HCT116 (cell line): ENCODE results near the gene SULT1C4. TPM values are rescaled to one million over a fixed set of nuclear protein-coding genes. Genes with fewer than 3 reads are reported as not detected.

Source experiments
- ATAC-seq: fragments of 200-7000 bp; cut with Tn5 transposase; 2 replicates; pipeline ENCODE4 v1.9.1; 2020; ENCODE audit warnings: mild to moderate bottlenecking, moderate library complexity
- BruUV-seq: library from RNA; stranded (reverse); fragments of 400-500 nt; replicated peaks from 2 replicates; lab custom pipeline; 2021; lab: Mats Ljungman, UMichigan
- CTCF ChIA-PET: fragments of 300-600 bp; sonication (Branson Sonifier 250); formaldehyde crosslinking; loops from one replicate; lab custom pipeline; 2021; ENCODE audit warnings: antibody characterized with exemption; lab: Charles Lee
- POLR2A ChIA-PET: fragments of 300-600, 350-600 bp; sonication (Branson Sonifier 250); formaldehyde crosslinking; loops from one replicate; lab custom pipeline; 2021; ENCODE audit warnings: antibody characterized with exemption; lab: Charles Lee
- RAD21 ChIA-PET, 2 experiments: fragments of 300-600 bp; sonication (Branson Sonifier 250); formaldehyde crosslinking; loops; one replicate each; lab custom pipeline; 2023; ENCODE audit warnings: low total read pairs in 2 of 2; ENCODE audit not compliant: uncharacterized antibody in 2 of 2, unreplicated experiment in 2 of 2, low non-redundant PET in 1 of 2; lab: Charles Lee
- DNase-seq: peaks from one replicate; pipeline ENCODE4 v3.0.0-alpha.2; 2010; ENCODE audit warnings: low read depth, low spot score
- H2AFZ ChIP-seq: fragments of 200-600 bp; shearing (Covaris generic), sonication (generic); 2 replicates; pipeline ENCODE4 v1.6.1; 2017; ENCODE audit warnings: low read depth, mixed run types, mixed read lengths, antibody characterized with exemption, low read length; ENCODE audit not compliant: poor library complexity, severe bottlenecking
- H3K27ac ChIP-seq: 2 replicates; pipeline ENCODE4 v1.5.1; 2012; ENCODE audit warnings: low read depth, low read length
- H3K27me3 ChIP-seq: fragments of 200-600 bp; sonication (generic); 2 replicates; pipeline ENCODE4 v1.6.1; 2016; ENCODE audit warnings: mixed run types, low read length, mixed read lengths; ENCODE audit not compliant: insufficient read depth
- H3K36me3 ChIP-seq, 2 experiments: fragments of 200-500 bp in 1 of 2; fragments of 200-600 bp in 1 of 2; sonication (Bioruptor generic) in 1 of 2; sonication (generic) in 1 of 2; 2 replicates each; pipeline versions ENCODE4 v1.5.1 to v1.6.1; 2014 to 2016; ENCODE audit warnings: low read length in 2 of 2, inconsistent platforms in 1 of 2, mixed read lengths in 1 of 2, mixed run types in 1 of 2; ENCODE audit not compliant: insufficient read depth in 2 of 2, control insufficient read depth in 1 of 2
- H3K4me1 ChIP-seq, 2 experiments: fragments of 200-600 bp in 1 of 2; sonication (generic) in 1 of 2; 2 replicates each; pipeline versions ENCODE4 v1.5.1 to v1.6.1; 2012 to 2017; ENCODE audit warnings: low read length in 2 of 2, inconsistent platforms in 1 of 2, mild to moderate bottlenecking in 1 of 2, mixed read lengths in 1 of 2, mixed run types in 1 of 2, moderate library complexity in 1 of 2; ENCODE audit not compliant: insufficient read depth in 2 of 2, control insufficient read depth in 1 of 2
- H3K4me2 ChIP-seq: fragments of 200-600 bp; sonication (generic); 2 replicates; pipeline ENCODE4 v1.6.1; 2017; ENCODE audit warnings: mixed run types, low read length, mixed read lengths
- H3K4me3 ChIP-seq, 2 experiments: fragments of 200-600 bp in 1 of 2; sonication (generic) in 1 of 2; replicated peaks in 1 of 2; 2 replicates each; pipeline ENCODE4 v1.5.1; 2011 to 2016; ENCODE audit warnings: low read length in 2 of 2, control low read depth in 1 of 2, low read depth in 1 of 2, mild to moderate bottlenecking in 1 of 2, mixed read lengths in 1 of 2, mixed run types in 1 of 2
- H3K79me2 ChIP-seq: fragments of 200-600 bp; sonication (generic); 2 replicates; pipeline ENCODE4 v1.6.1; 2017; ENCODE audit warnings: mild to moderate bottlenecking, mixed run types, low read length, moderate library complexity, mixed read lengths; ENCODE audit not compliant: insufficient read depth
- H3K9ac ChIP-seq: fragments of 200-600 bp; sonication (generic); 2 replicates; pipeline ENCODE4 v1.6.1; 2016; ENCODE audit warnings: low read length, mixed read lengths
- H3K9me2 ChIP-seq: fragments of 200-600 bp; sonication (generic), shearing (Covaris generic); 2 replicates; pipeline ENCODE4 v1.6.1; 2017; ENCODE audit warnings: mixed run types, mild to moderate bottlenecking, moderate library complexity; ENCODE audit not compliant: insufficient read depth
- H3K9me3 ChIP-seq, 2 experiments: fragments of 200-500 bp in 1 of 2; fragments of 200-600 bp in 1 of 2; sonication (Bioruptor generic) in 1 of 2; sonication (generic) in 1 of 2; 2 replicates each; pipeline ENCODE4 v1.6.1; 2014 to 2017; ENCODE audit warnings: low read length in 2 of 2, mixed read lengths in 2 of 2, inconsistent platforms in 1 of 2, low read depth in 1 of 2, mild to moderate bottlenecking in 1 of 2, mixed run types in 1 of 2, moderate library complexity in 1 of 2; ENCODE audit not compliant: control insufficient read depth in 1 of 2, insufficient read depth in 1 of 2
- H4K20me1 ChIP-seq: fragments of 200-600 bp; sonication (generic), shearing (Covaris generic); 2 replicates; pipeline ENCODE4 v1.6.1; 2017; ENCODE audit warnings: mixed run types, mild to moderate bottlenecking, moderate library complexity; ENCODE audit not compliant: insufficient read depth
- CBX3 ChIP-seq: IDR thresholded peaks from 2 replicates; pipeline ENCODE4 v1.6.1; 2012; ENCODE audit warnings: low read depth
- CEBPB ChIP-seq: IDR thresholded peaks from 2 replicates; pipeline ENCODE4 v1.6.1; 2012; ENCODE audit warnings: low read depth
- EGR1 ChIP-seq: IDR thresholded peaks from 2 replicates; pipeline ENCODE4 v1.6.1; 2012; ENCODE audit warnings: low read depth
- ELF1 ChIP-seq: IDR thresholded peaks from 2 replicates; pipeline ENCODE4 v1.6.1; 2012; ENCODE audit warnings: low read depth, borderline replicate concordance
- FOSL1 ChIP-seq: IDR thresholded peaks from 2 replicates; pipeline ENCODE4 v1.6.1; 2012; ENCODE audit warnings: low read depth
- JUND ChIP-seq: IDR thresholded peaks from 2 replicates; pipeline ENCODE4 v1.6.1; 2012
- RAD21 ChIP-seq: IDR thresholded peaks from 2 replicates; pipeline ENCODE4 v1.6.1; 2012; ENCODE audit warnings: low read depth, mild to moderate bottlenecking
- SIN3A ChIP-seq: IDR thresholded peaks from 2 replicates; pipeline ENCODE4 v1.6.1; 2012; ENCODE audit warnings: low read depth
- SP1 ChIP-seq: IDR thresholded peaks from 2 replicates; pipeline ENCODE4 v1.6.1; 2012; ENCODE audit warnings: low read depth
- TCF7L2 ChIP-seq: IDR thresholded peaks from 2 replicates; pipeline ENCODE4 v1.7.0; 2011; ENCODE audit warnings: borderline replicate concordance, inconsistent platforms; ENCODE audit not compliant: insufficient read depth, insufficient read length; ENCODE audit errors: extremely low read depth
- YY1 ChIP-seq: IDR thresholded peaks from 2 replicates; pipeline ENCODE4 v1.6.1; 2011; ENCODE audit warnings: low read length, low read depth, moderate library complexity, mild to moderate bottlenecking; ENCODE audit not compliant: insufficient replicate concordance; ENCODE audit errors: extremely low read depth
- ZNF274 ChIP-seq: fragments of 200-500 bp; sonication (Bioruptor generic); IDR thresholded peaks from 2 replicates; pipeline ENCODE4 v1.6.1; 2014; ENCODE audit warnings: mild to moderate bottlenecking, low read depth, low read length, inconsistent platforms
- intact Hi-C: fragments of 100-400 bp; cut with micrococcal nuclease; formaldehyde crosslinking; loops from 2 replicates; pipeline ENCODE4 v1.10.0; 2022
- total RNA-seq: library from RNA; stranded (reverse); gene quantifications from one replicate; pipeline ENCODE4 v1.2.1, GENCODE V29; 2021; ENCODE audit not compliant: unreplicated experiment
- TF ChIP-seq, protein P1 (sequence below), 3 experiments: fragments of 200-600 bp in 1 of 3; sonication (generic) in 1 of 3; IDR thresholded peaks in 2 of 3; conservative IDR thresholded peaks in 1 of 3; 2 replicates each; pipeline ENCODE4 v1.5.1; 2012 to 2017; ENCODE audit warnings: low read depth in 2 of 3, low read length in 2 of 3, antibody characterized with exemption in 1 of 3, borderline replicate concordance in 1 of 3, control low read depth in 1 of 3, mild to moderate bottlenecking in 1 of 3, mixed read lengths in 1 of 3, mixed run types in 1 of 3, moderate library complexity in 1 of 3; ENCODE audit not compliant: insufficient read depth in 1 of 3
- TF ChIP-seq, protein P2 (sequence below): IDR thresholded peaks from 2 replicates; pipeline ENCODE4 v1.6.1; 2012; ENCODE audit warnings: low read depth
- TF ChIP-seq, protein P3 (sequence below): IDR thresholded peaks from 2 replicates; pipeline ENCODE4 v1.6.1; 2012
- TF ChIP-seq, protein P4 (sequence below): IDR thresholded peaks from 2 replicates; pipeline ENCODE4 v1.6.1; 2012
- TF ChIP-seq, protein P5 (sequence below): IDR thresholded peaks from 2 replicates; pipeline ENCODE4 v1.6.1; 2011; ENCODE audit warnings: mild to moderate bottlenecking, low read length, moderate library complexity; ENCODE audit not compliant: insufficient replicate concordance; ENCODE audit errors: extremely low read depth

SULT1C4 gene
- total RNA-seq, 1 experiment from 2014 or later, result not detected

DNA sequence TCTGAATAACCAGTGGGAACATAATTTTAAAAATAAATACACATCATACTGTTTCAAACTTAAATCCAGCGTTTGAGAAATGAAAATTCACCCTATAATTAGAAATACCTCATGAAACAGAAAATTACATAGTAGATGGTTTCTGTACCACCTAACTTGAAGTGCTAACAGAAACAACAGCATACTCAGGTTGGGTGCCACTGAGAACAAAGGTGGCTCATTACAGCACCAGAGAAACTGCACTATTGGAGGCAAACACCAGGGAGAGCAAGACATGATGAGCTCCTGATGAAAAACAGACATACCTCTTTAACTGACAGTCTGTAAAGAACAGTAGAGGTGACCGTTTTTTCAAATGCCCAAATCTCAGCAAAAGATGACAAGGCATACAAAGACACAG, 12.6 kb downstream of the SULT1C4 start:
- no peaks in the 10 kb centered on the region for H3K79me2 ChIP-seq
- no peak overlapping the region for H3K27ac ChIP-seq
- ChIA-PET POLR2A (no interaction called here), CTCF (no interaction called here), RAD21 (no interaction called here)
- intact Hi-C loops, result no loop called here
- H3K4me3 ChIP-seq, result no peak overlapping the region
- no peak overlapping the region for H2AFZ ChIP-seq
- no peak overlapping the region for H3K4me2 ChIP-seq
- no peaks in the 10 kb centered on the region for H3K27me3 ChIP-seq
- TF ChIP-seq, protein P1, sequence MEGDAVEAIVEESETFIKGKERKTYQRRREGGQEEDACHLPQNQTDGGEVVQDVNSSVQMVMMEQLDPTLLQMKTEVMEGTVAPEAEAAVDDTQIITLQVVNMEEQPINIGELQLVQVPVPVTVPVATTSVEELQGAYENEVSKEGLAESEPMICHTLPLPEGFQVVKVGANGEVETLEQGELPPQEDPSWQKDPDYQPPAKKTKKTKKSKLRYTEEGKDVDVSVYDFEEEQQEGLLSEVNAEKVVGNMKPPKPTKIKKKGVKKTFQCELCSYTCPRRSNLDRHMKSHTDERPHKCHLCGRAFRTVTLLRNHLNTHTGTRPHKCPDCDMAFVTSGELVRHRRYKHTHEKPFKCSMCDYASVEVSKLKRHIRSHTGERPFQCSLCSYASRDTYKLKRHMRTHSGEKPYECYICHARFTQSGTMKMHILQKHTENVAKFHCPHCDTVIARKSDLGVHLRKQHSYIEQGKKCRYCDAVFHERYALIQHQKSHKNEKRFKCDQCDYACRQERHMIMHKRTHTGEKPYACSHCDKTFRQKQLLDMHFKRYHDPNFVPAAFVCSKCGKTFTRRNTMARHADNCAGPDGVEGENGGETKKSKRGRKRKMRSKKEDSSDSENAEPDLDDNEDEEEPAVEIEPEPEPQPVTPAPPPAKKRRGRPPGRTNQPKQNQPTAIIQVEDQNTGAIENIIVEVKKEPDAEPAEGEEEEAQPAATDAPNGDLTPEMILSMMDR (IDR thresholded peaks at IDR 0.05 in 2 of 3, conservative IDR thresholded peaks at IDR 0.05 in 1 of 3; ENCODE audit: borderline replicate concordance in 1 of 3, insufficient read depth in 1 of 3, low read depth in 2 of 3, low read length in 2 of 3), result no peak
- TF ChIP-seq JUND, result no peak
- TF ChIP-seq CEBPB, result no peak
- TF ChIP-seq YY1, result no peak
- TF ChIP-seq FOSL1, result no peak
- no peak for TF ChIP-seq SP1
- no peak for TF ChIP-seq EGR1
- TF ChIP-seq ZNF274, result no peak
- TF ChIP-seq, protein P2, sequence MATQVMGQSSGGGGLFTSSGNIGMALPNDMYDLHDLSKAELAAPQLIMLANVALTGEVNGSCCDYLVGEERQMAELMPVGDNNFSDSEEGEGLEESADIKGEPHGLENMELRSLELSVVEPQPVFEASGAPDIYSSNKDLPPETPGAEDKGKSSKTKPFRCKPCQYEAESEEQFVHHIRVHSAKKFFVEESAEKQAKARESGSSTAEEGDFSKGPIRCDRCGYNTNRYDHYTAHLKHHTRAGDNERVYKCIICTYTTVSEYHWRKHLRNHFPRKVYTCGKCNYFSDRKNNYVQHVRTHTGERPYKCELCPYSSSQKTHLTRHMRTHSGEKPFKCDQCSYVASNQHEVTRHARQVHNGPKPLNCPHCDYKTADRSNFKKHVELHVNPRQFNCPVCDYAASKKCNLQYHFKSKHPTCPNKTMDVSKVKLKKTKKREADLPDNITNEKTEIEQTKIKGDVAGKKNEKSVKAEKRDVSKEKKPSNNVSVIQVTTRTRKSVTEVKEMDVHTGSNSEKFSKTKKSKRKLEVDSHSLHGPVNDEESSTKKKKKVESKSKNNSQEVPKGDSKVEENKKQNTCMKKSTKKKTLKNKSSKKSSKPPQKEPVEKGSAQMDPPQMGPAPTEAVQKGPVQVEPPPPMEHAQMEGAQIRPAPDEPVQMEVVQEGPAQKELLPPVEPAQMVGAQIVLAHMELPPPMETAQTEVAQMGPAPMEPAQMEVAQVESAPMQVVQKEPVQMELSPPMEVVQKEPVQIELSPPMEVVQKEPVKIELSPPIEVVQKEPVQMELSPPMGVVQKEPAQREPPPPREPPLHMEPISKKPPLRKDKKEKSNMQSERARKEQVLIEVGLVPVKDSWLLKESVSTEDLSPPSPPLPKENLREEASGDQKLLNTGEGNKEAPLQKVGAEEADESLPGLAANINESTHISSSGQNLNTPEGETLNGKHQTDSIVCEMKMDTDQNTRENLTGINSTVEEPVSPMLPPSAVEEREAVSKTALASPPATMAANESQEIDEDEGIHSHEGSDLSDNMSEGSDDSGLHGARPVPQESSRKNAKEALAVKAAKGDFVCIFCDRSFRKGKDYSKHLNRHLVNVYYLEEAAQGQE, result no peak
- no peak for TF ChIP-seq RAD21
- TF ChIP-seq, protein P3, sequence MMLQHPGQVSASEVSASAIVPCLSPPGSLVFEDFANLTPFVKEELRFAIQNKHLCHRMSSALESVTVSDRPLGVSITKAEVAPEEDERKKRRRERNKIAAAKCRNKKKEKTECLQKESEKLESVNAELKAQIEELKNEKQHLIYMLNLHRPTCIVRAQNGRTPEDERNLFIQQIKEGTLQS, result no peak
- TF ChIP-seq TCF7L2, result no peak
- TF ChIP-seq, protein P4, sequence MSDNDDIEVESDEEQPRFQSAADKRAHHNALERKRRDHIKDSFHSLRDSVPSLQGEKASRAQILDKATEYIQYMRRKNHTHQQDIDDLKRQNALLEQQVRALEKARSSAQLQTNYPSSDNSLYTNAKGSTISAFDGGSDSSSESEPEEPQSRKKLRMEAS, result no peak
- TF ChIP-seq ELF1, result no peak
- TF ChIP-seq, protein P5, sequence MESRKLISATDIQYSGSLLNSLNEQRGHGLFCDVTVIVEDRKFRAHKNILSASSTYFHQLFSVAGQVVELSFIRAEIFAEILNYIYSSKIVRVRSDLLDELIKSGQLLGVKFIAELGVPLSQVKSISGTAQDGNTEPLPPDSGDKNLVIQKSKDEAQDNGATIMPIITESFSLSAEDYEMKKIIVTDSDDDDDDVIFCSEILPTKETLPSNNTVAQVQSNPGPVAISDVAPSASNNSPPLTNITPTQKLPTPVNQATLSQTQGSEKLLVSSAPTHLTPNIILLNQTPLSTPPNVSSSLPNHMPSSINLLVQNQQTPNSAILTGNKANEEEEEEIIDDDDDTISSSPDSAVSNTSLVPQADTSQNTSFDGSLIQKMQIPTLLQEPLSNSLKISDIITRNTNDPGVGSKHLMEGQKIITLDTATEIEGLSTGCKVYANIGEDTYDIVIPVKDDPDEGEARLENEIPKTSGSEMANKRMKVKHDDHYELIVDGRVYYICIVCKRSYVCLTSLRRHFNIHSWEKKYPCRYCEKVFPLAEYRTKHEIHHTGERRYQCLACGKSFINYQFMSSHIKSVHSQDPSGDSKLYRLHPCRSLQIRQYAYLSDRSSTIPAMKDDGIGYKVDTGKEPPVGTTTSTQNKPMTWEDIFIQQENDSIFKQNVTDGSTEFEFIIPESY, result no peak
- no peak for TF ChIP-seq CBX3
- no peak for TF ChIP-seq SIN3A
- ATAC-seq, result no peak
- no peak for DNase-seq
- no peaks in the 10 kb centered on the region for H3K9me3 ChIP-seq
- BruUV-seq, result no TSS peak
- H3K9me2 ChIP-seq, result no peaks in the 10 kb centered on the region
- H3K4me1 ChIP-seq, result no peaks in the 10 kb centered on the region
- no peaks in the 10 kb centered on the region for H4K20me1 ChIP-seq
- H3K36me3 ChIP-seq, result no peaks in the 10 kb centered on the region
- no peak overlapping the region for H3K9ac ChIP-seq
